Lung (tissue), 12 donors: ENCODE results near the gene PLA2G6. TPM values are rescaled to one million over a fixed set of nuclear protein-coding genes. Genes with fewer than 3 reads are reported as not detected.

Experiments used
- ATAC-seq: fragments of 200-7000 bp; cut with Tn5 transposase; one replicate; pipeline ENCODE4 v1.9.1; 2020; ENCODE audit warnings: moderate number of reproducible peaks; ENCODE audit not compliant: insufficient read depth, low FRiP score
- DNase-seq, 3 donors: peaks; one replicate each; pipeline ENCODE4 v3.0.0-alpha.2; 2013 to 2017
- H3K27ac ChIP-seq, 2 donors: one replicate each; pipeline ENCODE4 v1.5.1; 2013; ENCODE audit warnings: mild to moderate bottlenecking in 2 of 2, moderate library complexity in 2 of 2, control low read depth in 1 of 2, inconsistent platforms in 1 of 2, low read depth in 1 of 2, low read length in 1 of 2
- H3K27me3 ChIP-seq, 3 donors: one replicate each; pipeline ENCODE4 v1.5.1; 2013; ENCODE audit warnings: low read length in 2 of 3; ENCODE audit not compliant: control insufficient read depth in 3 of 3, insufficient read depth in 3 of 3
- H3K36me3 ChIP-seq, 4 donors: one replicate each; pipeline ENCODE4 v1.5.1; 2013; ENCODE audit warnings: low read length in 4 of 4, mild to moderate bottlenecking in 1 of 4, moderate library complexity in 1 of 4; ENCODE audit not compliant: control insufficient read depth in 4 of 4, insufficient read depth in 4 of 4
- H3K4me1 ChIP-seq, 5 donors: one replicate each; pipeline ENCODE4 v1.5.1; 2013; ENCODE audit warnings: low read length in 5 of 5, mild to moderate bottlenecking in 2 of 5, moderate library complexity in 1 of 5; ENCODE audit not compliant: control insufficient read depth in 5 of 5, insufficient read depth in 5 of 5
- H3K4me3 ChIP-seq: one replicate; pipeline ENCODE4 v1.5.1; 2013; ENCODE audit warnings: mild to moderate bottlenecking, control low read depth, moderate library complexity
- H3K9ac ChIP-seq, 2 donors: one replicate each; pipeline ENCODE4 v1.5.1; 2013; ENCODE audit warnings: low read length in 2 of 2, control low read depth in 1 of 2; ENCODE audit not compliant: insufficient read depth in 1 of 2
- H3K9me3 ChIP-seq, 4 donors: one replicate each; pipeline ENCODE4 v1.5.1; 2013; ENCODE audit warnings: low read length in 3 of 4, mild to moderate bottlenecking in 1 of 4, moderate library complexity in 1 of 4; ENCODE audit not compliant: control insufficient read depth in 4 of 4, insufficient read depth in 3 of 4
- CTCF ChIP-seq: IDR thresholded peaks from 2 replicates; pipeline ENCODE4 v1.5.1; 2012; ENCODE audit warnings: mild to moderate bottlenecking; ENCODE audit errors: control extremely low read depth, extremely low read depth
- WGBS, 2 donors: extraction: QIAGEN DNeasy Blood & Tissue Kit; methylation state at CpG; one replicate each; pipeline ENCODE4 v1.1.7; 2013; 5-methylcytosine and 5-hydroxymethylcytosine counted together
- polyA plus RNA-seq, 2 donors: library from polyadenylated mRNA; stranded (reverse); fragments of 200-250 nt; gene quantifications; one replicate each; pipeline ENCODE4 v1.2.1, GENCODE V29; 2013
- total RNA-seq, 2 donors: library from RNA; depleted of rRNA in 1 of 2; stranded (reverse); fragments of >200 nt in 1 of 2; gene quantifications; one replicate each; pipeline ENCODE4 v1.2.1, GENCODE V29; 2014 to 2021
- donor health status: control.
- donor health status: control.
- donor health status: Bipolar disorder and iron deficiency.
- donor health status: healthy.
- donor health status: DM: yes; HTN: yes; CAD: no.

Gene PLA2G6
- total and polyA plus RNA-seq, 4 donors = 11.9 to 73.5 (median 37.3) TPM

GRCh38 chr22:38177044-38177443 lies 4.6 kb downstream of the PLA2G6 start:
- H3K9me3 ChIP-seq = no peaks in the 10 kb centered on the region
- no peak overlapping the region for H3K9ac ChIP-seq
- no peak overlapping the region for H3K4me3 ChIP-seq
- ATAC-seq (no peak), DNase-seq (no peak)
- peaks cover 10 to 35% (median 20%) of the 10 kb centered on the region in 5 donors for H3K4me1 ChIP-seq
- WGBS, 2 donors = 90 to 93% methylated on average over 4 of the region's 4 CpGs
- H3K27ac ChIP-seq = peak overlapping the region; percentile 59 to 86
- H3K27me3 ChIP-seq = no peaks in the 10 kb centered on the region
- H3K36me3 ChIP-seq = no peaks in the 10 kb centered on the region
- TF ChIP-seq CTCF = no peak

- 32 to 42% methylated on average over 14 of the region's 14 CpGs for WGBS, 2 donors
- Histone ChIP-seq H3K9ac (no peak overlapping the region), H3K4me1 (peaks cover 10 to 32% (median 20%) of the 10 kb centered on the region in 5 donors), H3K27ac (peak overlapping the region; percentile 59 to 86), H3K4me3 (no peak overlapping the region), H3K9me3 (no peaks in the 10 kb centered on the region), H3K27me3 (no peaks in the 10 kb centered on the region), H3K36me3 (no peaks in the 10 kb centered on the region)
- ATAC-seq (no peak), DNase-seq (peak; percentile 43 to 77 (median 67))
- TF ChIP-seq CTCF = no peak
These were observed 5.4 kb downstream of the PLA2G6 start for GRCh38 chr22:38176170-38176741.

- ATAC-seq (no peak), DNase-seq (no peak)
- H3K27me3 ChIP-seq = no peaks in the 10 kb centered on the region
- 89 to 91% methylated on average over 17 of the region's 17 CpGs for WGBS, 2 donors
- H3K9me3 ChIP-seq = no peaks in the 10 kb centered on the region
- H3K36me3 ChIP-seq = no peaks in the 10 kb centered on the region
- peaks cover 7 to 24% (median 17%) of the 10 kb centered on the region in 5 donors for H3K4me1 ChIP-seq
- no peak overlapping the region for H3K4me3 ChIP-seq
- TF ChIP-seq CTCF = no peak
- peak overlapping the region; percentile 59 to 75 for H3K27ac ChIP-seq
- no peak overlapping the region for H3K9ac ChIP-seq
These were observed 6.2 kb downstream of the PLA2G6 start for GRCh38 chr22:38175206-38176118.
